Pulmonary artery endothelial cell (primary cell): Measurements from ENCODE around the gene LRRC34. TPM values are rescaled to one million over a fixed set of nuclear protein-coding genes. Genes with fewer than 3 reads are reported as not detected.

ENCODE experiments used
- DNase-seq: peaks from one replicate; pipeline ENCODE4 v3.0.0-alpha.2; 2011; ENCODE audit warnings: low read depth, low spot score
- total RNA-seq: library from RNA; depleted of rRNA; stranded (reverse); fragments of >200 nt; gene quantifications from 2 replicates; pipeline ENCODE4 v1.2.3, GENCODE V29; 2014

LRRC34 gene
- total RNA-seq, 1 donor from 2014 or later = 2.4 TPM

DNA sequence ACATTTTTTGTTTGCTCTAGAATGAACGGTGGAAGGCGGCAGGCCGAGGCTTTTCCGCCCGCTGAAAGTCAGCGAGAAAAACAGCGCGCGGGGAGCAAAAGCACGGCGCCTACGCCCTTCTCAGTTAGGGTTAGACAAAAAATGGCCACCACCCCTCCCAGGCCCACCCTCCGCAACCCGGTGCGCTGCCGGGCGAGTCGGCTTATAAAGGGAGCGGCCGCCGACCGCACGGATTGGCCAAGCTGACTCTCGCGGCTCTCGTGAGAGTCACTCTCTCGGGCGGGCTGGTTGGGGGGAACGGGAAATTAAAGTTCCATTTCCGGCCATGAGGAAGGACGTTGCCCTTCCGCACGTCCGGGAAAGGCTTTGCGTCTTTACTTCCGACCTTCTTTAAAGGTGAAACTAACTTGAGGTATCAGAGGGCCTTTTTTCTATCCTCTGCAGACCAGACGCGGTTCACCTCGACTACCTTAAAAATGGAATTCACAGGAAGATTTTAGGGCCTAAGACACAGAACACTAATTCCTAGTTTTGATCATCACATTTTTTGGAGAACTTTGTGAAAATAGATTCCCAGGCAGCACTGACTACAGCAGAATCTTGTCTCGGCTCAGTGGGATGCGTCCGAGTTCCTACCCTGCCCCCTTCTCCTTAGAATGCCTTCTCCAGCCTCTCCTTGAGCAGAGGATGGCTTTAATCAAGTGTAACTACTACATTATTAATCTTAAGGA lies 47.7 kb downstream of the LRRC34 start, which contains the start of gene TERC:
TERC (minus strand) TSS at position 179 of the 731 bp plus-strand sequence.
- DNase-seq = peak; percentile 56

DNA sequence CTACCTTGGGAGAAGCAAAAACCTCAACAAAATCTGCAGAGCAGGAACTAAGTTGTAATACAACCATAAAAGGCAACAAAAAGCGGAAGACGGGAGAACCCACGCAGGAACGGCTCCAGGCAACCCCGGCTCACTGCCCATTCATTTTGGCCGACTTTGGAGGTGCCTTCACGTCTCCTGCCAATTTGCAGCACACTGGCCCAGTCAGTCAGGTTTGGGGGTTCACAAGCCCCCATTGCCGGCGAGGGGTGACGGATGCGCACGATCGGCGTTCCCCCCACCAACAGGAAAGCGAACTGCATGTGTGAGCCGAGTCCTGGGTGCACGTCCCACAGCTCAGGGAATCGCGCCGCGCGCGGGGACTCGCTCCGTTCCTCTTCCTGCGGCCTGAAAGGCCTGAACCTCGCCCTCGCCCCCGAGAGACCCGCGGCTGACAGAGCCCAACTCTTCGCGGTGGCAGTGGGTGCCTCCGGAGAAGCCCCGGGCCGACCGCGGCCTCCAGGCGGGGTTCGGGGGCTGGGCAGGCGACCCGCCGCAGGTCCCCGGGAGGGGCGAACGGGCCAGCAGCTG lies 48.3 kb downstream of the LRRC34 start:
- DNase-seq = no peak

DNA sequence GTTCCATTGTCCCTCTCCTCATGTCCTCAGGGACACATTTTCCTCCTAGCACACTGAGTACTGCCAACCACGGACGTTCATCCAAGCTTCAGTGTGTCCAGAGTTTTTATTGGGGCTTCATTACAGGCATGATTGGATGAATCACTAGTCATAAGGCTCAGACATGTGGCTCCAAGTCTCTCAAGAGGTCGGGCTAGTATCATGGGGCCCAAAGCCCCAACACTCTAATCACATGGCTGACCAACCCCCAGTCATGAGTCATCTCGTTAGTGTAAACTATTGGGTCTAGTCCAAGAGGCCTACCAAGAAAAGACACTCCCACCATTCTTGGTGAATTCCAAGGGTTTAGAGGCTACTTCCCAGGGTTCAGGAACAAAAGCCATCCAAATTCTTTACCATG lies 52.2 kb downstream of the LRRC34 start:
- DNase-seq = no peak

- no peak for DNase-seq
Measured at GRCh38 chr3:169759256-169759655, 53.4 kb downstream of the LRRC34 start.

- DNase-seq = no peak
Measured at GRCh38 chr3:169758359-169758994, 54.2 kb downstream of the LRRC34 start.

- DNase-seq = no peak
Measured at GRCh38 chr3:169755488-169755887, 57.2 kb downstream of the LRRC34 start.

DNA sequence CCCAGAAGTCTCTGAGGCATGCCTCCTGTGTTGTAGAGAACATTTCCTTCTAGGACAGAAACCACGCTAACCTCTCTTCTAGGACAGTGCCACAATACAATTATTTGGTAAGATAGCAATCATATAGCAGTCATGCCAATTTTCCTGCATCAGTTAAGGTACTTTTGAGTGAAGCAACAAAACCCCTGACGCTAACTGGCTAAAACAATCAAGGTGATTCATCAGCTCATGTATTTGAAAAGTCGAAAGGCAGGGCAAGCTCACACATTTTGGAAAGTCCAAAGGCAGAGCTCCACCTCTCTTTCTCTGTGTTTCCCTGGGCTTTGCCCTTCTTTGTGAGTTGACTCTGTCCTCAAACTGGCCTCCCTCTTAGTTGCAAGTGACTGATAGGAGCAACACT lies 58.0 kb downstream of the LRRC34 start:
- DNase-seq = no peak

- DNase-seq = no peak
Measured at GRCh38 chr3:169751875-169752274, 60.8 kb downstream of the LRRC34 start.

DNA sequence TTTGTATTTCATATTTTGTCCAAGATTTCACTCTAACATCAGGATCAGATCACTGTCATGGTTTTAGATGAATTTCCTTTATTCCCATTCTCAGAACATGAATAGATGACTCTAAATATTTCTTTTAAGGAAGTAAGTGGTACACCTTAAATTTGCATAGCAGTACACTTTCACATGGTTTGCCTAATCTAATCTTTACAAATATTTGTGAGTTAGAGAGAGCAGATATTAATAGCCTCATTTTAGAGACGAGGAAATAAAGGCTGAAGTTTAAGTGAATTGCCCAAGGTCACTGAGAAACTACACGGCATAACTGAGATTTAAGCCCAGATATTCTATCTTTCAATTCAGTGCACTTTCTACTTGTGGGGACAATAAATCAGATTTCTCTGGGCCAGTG lies 62.0 kb downstream of the LRRC34 start:
- DNase-seq = no peak

DNA sequence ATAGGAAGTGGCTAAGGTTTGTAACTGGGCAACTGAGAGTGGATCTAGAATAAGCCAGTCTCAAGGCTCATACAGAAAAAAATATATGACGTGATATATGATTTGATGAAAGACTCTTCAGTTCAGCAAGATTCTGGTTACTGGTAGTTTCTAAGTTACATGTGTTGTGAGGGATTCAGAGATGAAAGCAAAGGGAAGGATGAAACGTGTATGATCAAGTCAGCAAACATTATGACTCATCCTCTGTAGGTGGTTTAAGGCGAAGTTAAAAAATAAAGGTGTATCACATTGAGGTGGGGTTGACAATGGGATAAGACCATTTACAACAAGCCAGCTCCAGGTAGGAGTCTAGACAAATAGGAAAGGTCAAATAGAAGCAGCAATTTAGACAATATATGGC lies 64.0 kb downstream of the LRRC34 start:
- DNase-seq = no peak

- no peak for DNase-seq
Measured at GRCh38 chr3:169746924-169747323, 65.8 kb downstream of the LRRC34 start.

DNA sequence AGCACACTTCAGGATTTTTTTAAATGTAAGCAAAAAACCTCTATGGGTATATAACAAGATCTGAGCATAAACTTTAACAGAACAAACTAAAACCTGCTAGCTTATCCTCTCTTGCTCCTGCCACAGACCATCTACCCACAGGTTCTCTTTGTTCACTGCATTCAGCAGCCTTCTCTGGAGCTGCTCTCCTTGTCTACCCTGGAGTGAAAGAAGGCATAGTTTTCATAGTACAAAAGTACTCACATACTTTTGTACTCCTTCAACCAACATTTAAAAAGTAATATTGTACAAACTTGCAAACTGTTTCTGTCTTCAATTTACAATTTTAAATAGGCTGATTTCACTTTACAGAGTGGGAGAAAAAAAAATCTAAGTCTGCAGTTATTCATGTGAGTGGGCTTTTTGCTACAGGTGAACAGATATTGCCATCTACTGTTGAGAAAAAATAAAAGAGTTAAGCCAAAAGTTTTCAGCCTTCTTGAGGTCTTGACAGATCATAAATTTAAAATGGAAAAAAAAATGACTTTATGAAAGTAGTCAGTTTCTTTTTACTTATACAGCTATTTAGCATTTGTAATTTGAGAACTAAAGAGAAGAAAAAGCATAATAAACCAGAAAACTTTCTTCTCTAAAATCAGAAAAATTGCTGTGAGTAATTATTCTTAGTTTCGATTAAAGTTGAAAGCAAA lies 68.2 kb downstream of the LRRC34 start:
- DNase-seq = no peak

Other genes with a start within 250 kb of the LRRC34 start
- 84.3 and 117 TPM in 2 replicates for gene MECOM, start 149.2 kb downstream of the LRRC34 start, total RNA-seq
- 70.7 and 108 TPM in 2 replicates for gene TERC, start 47.8 kb downstream of the LRRC34 start, total RNA-seq
- gene ACTRT3, start 43.3 kb downstream of the LRRC34 start, total RNA-seq = 4.0 and 5.1 TPM in 2 replicates
- gene MYNN, start 39.5 kb downstream of the LRRC34 start, total RNA-seq = 20.2 and 23.5 TPM in 2 replicates
- gene LRRIQ4, start within 50 bp of the LRRC34 start, total RNA-seq = 0.07 TPM in 1 of 2 replicates, not detected in the other
- gene LRRC31, start 57.0 kb upstream of the LRRC34 start, total RNA-seq = not detected in 2 replicates
- not detected in 2 replicates for gene SAMD7, start 98.7 kb upstream of the LRRC34 start, total RNA-seq
- 39.5 and 78.8 TPM in 2 replicates for gene SEC62, start 153.9 kb upstream of the LRRC34 start, total RNA-seq
- 2.2 and 2.6 TPM in 2 replicates for gene GPR160, start 225.1 kb upstream of the LRRC34 start, total RNA-seq